A549 (cell line): Measurements from ENCODE around the gene RHOF. TPM values are rescaled to one million over a fixed set of nuclear protein-coding genes. Genes with fewer than 3 reads are reported as not detected.

Experiments used
- ATAC-seq, 2 experiments: fragments of 200-7000 bp in 1 of 2; fragments of >200 bp in 1 of 2; cut with Nextera tagmentation in 1 of 2; cut with Tn5 transposase in 1 of 2; 3 replicates each; pipeline versions ENCODE4 v1.8.0 to v1.9.1; 2018 to 2020; ENCODE audit warnings: mild to moderate bottlenecking in 1 of 2, moderate library complexity in 1 of 2
- CTCF ChIA-PET: fragments of 300-600 bp; sonication (Branson Sonifier 250); formaldehyde crosslinking; extraction: SDS; loops from one replicate; lab custom pipeline; 2021; ENCODE audit warnings: antibody characterized with exemption, inconsistent platforms; lab: Yijun Ruan, JAX
- POLR2A ChIA-PET: fragments of 350-600 bp; formaldehyde crosslinking; extraction: SDS; loops from one replicate; lab custom pipeline; 2021; ENCODE audit warnings: antibody characterized with exemption, inconsistent platforms; lab: Yijun Ruan, JAX
- DNase-seq, 2 experiments: peaks; one replicate each; pipeline versions ENCODE4 v3.0.0 to v3.0.0-alpha.2; 2011 to 2016; ENCODE audit warnings: low read depth in 1 of 2, low spot score in 1 of 2
- FAIRE-seq: peaks from 2 replicates; lab custom pipeline; 2011; peaks lifted over from hg19 to GRCh38; lab: Jason Lieb, UNC
- H3K27ac ChIP-seq, 2 experiments: fragments of >200 bp; sonication (Bioruptor Twin); formaldehyde crosslinking; 3 replicates each; pipeline ENCODE4 v1.5.1; 2016 to 2017
- H3K4me1 ChIP-seq: fragments of >200 bp; sonication (Bioruptor Twin); formaldehyde crosslinking; 3 replicates; pipeline ENCODE4 v1.6.1; 2016
- H3K4me2 ChIP-seq: fragments of >200 bp; sonication (Bioruptor Twin); formaldehyde crosslinking; 3 replicates; pipeline ENCODE4 v1.6.1; 2016
- H3K4me3 ChIP-seq: fragments of >200 bp; sonication (Bioruptor Twin); formaldehyde crosslinking; 3 replicates; pipeline ENCODE4 v1.5.1; 2016
- H3K9me3 ChIP-seq: fragments of >200 bp; sonication (Bioruptor Twin); formaldehyde crosslinking; 3 replicates; pipeline ENCODE4 v1.6.1; 2016
- ATOH8 ChIP-seq: fragments of 250-450 bp; sonication (Bioruptor Pico); IDR thresholded peaks from 2 replicates; pipeline ENCODE4 v1.5.0; 2020; ENCODE audit warnings: low read depth, mild to moderate bottlenecking, moderate library complexity
- BCL3 ChIP-seq: fragments of >200 bp; sonication (Bioruptor Twin); formaldehyde crosslinking; IDR thresholded peaks from 3 replicates; pipeline ENCODE4 v1.6.1; 2016
- CBX2 ChIP-seq: fragments of 200-600 bp; sonication (generic); IDR thresholded peaks from 2 replicates; pipeline ENCODE4 v1.6.1; 2016; ENCODE audit warnings: low read depth, mild to moderate bottlenecking, borderline replicate concordance
- CBX8 ChIP-seq: fragments of 200-600 bp; sonication (generic); IDR thresholded peaks from 2 replicates; pipeline ENCODE4 v1.6.1; 2016
- CEBPB ChIP-seq, 2 experiments: fragments of >200 bp in 1 of 2; sonication (Bioruptor Twin) in 1 of 2; formaldehyde crosslinking in 1 of 2; IDR thresholded peaks; 2 replicates each; pipeline ENCODE4 v1.6.1; 2012 to 2016
- CTCF ChIP-seq: fragments of >200 bp; sonication (Bioruptor Twin); formaldehyde crosslinking; IDR thresholded peaks from 3 replicates; pipeline ENCODE4 v1.5.1; 2016
- EHMT2 ChIP-seq: fragments of 200-600 bp; sonication (generic); IDR thresholded peaks from 2 replicates; pipeline ENCODE4 v1.6.1; 2016; ENCODE audit warnings: antibody characterized with exemption, low read depth, mild to moderate bottlenecking, moderate library complexity
- EP300 ChIP-seq, 2 experiments: fragments of >200 bp; sonication (Bioruptor Twin); formaldehyde crosslinking; IDR thresholded peaks; 2 replicates in 1 of 2; 3 replicates in 1 of 2; pipeline ENCODE4 v1.6.1; 2016 to 2017
- HES2 ChIP-seq: fragments of >200 bp; sonication (Bioruptor Twin); formaldehyde crosslinking; IDR thresholded peaks from 2 replicates; pipeline ENCODE4 v1.6.1; 2016
- HEYL ChIP-seq: fragments of 250-450 bp; sonication (Bioruptor Pico); IDR thresholded peaks from 2 replicates; pipeline ENCODE4 v1.8.0; 2021; ENCODE audit warnings: mild to moderate bottlenecking, moderate library complexity
- JUN ChIP-seq, 2 experiments: fragments of >200 bp; sonication (Bioruptor Twin); formaldehyde crosslinking; IDR thresholded peaks; 2 replicates in 1 of 2; 3 replicates in 1 of 2; pipeline ENCODE4 v1.6.1; 2016 to 2017
- JUNB ChIP-seq: fragments of >200 bp; sonication (Bioruptor Twin); formaldehyde crosslinking; IDR thresholded peaks from 2 replicates; pipeline ENCODE4 v1.6.1; 2016
- KDM5A ChIP-seq: fragments of 200-600 bp; sonication (generic); IDR thresholded peaks from 2 replicates; pipeline ENCODE4 v1.6.1; 2016; ENCODE audit warnings: antibody characterized with exemption, mild to moderate bottlenecking
- NPAS2 ChIP-seq: fragments of 250-450 bp; sonication (Bioruptor Pico); IDR thresholded peaks from 2 replicates; pipeline ENCODE4 v1.8.0; 2022; ENCODE audit warnings: mild to moderate bottlenecking, moderate library complexity, borderline replicate concordance
- PHF8 ChIP-seq: fragments of 200-600 bp; sonication (generic); IDR thresholded peaks from 2 replicates; pipeline ENCODE4 v1.6.1; 2016; ENCODE audit warnings: low read depth, mild to moderate bottlenecking, antibody characterized with exemption, moderate library complexity, borderline replicate concordance
- POLR2AphosphoS2 ChIP-seq: conservative IDR thresholded peaks from 2 replicates; pipeline ENCODE4 v1.6.1; 2012; ENCODE audit warnings: low read length, improper control_type of control experiment, inconsistent platforms
- SMC3 ChIP-seq: fragments of >200 bp; sonication (Bioruptor Twin); formaldehyde crosslinking; IDR thresholded peaks from 3 replicates; pipeline ENCODE4 v1.6.1; 2018; ENCODE audit warnings: inconsistent platforms
- SREBF2 ChIP-seq: fragments of 450-650 bp; IDR thresholded peaks from 2 replicates; pipeline ENCODE4 v1.6.1; 2014; ENCODE audit warnings: mild to moderate bottlenecking, moderate library complexity
- TFCP2L1 ChIP-seq: fragments of 250-450 bp; sonication (Bioruptor Pico); IDR thresholded peaks from 2 replicates; pipeline ENCODE4 v1.5.0; 2021; ENCODE audit warnings: mild to moderate bottlenecking
- TP53 ChIP-seq: fragments of 250-450 bp; sonication (Bioruptor Pico); IDR thresholded peaks from 2 replicates; pipeline ENCODE4 v1.5.0; 2021; ENCODE audit warnings: mild to moderate bottlenecking, moderate library complexity
- ZC3H11A ChIP-seq: fragments of 450-650 bp; IDR thresholded peaks from 2 replicates; pipeline ENCODE4 v1.6.1; 2014; ENCODE audit warnings: antibody characterized with exemption, mild to moderate bottlenecking
- WGBS: methylation state at CpG from one replicate; pipeline ENCODE4 v1.1.6; 2017; ENCODE audit errors: missing lambda C conversion rate; 5-methylcytosine and 5-hydroxymethylcytosine counted together
- polyA plus RNA-seq, 4 experiments: library from polyadenylated mRNA; depleted of rRNA in 3 of 4; stranded (reverse); fragments of >200 nt; fragmentation: RNase III in 1 of 4; extraction: RNeasy Plus Mini Kit Qiagen cat#74134 plus additional on column Dnase treatment in 1 of 4; gene quantifications; 2 replicates in 3 of 4; 3 replicates in 1 of 4; pipeline ENCODE4 v1.2.3, GENCODE V29; 2011 to 2017
- TF ChIP-seq, protein P1 (sequence below): fragments of 250-450 bp; sonication (Bioruptor Pico); IDR thresholded peaks from 2 replicates; pipeline ENCODE4 v1.5.0; 2021; ENCODE audit warnings: mild to moderate bottlenecking, moderate library complexity, borderline replicate concordance

RHOF gene
- polyA plus RNA-seq, 2 of the 4 experiments (the other 2 are of a cell fraction): 47.1 to 52.3 TPM

- Histone ChIP-seq H3K4me1 (no peaks in the 10 kb centered on the region), H3K27ac (no peak overlapping the region), H3K4me2 (no peak overlapping the region), H3K4me3 (no peak overlapping the region), H3K9me3 (no peaks in the 10 kb centered on the region)
- ATAC-seq: no peak
- FAIRE-seq: no peak
- DNase-seq: no peak
- WGBS: 94% methylated on average over 17 of the region's 18 CpGs
- ChIA-PET CTCF (interaction anchor here (1.0 to 72.2 kb wide), 4 partner anchors 13 to 100 kb away, joined by 3 to 2657 read pairs (median 4); partner anchors contain the start of genes RHOF and SETD1B), POLR2A (interaction anchor here (1.1 kb wide), 1 partner anchor 14 kb away, joined by 6 read pairs; no protein-coding TSS in a partner anchor)
- TF ChIP-seq JUNB (no peak), NPAS2 (CRISPR knock-in tag) (no peak), ZC3H11A (no peak), TP53 (CRISPR knock-in tag) (no peak), CBX8 (no peak), TFCP2L1 (CRISPR knock-in tag) (no peak), CEBPB (IDR thresholded peaks at IDR 0.05) (no peak), CBX2 (no peak), HES2 (no peak), PHF8 (no peak), EHMT2 (no peak), CTCF (no peak), HEYL (CRISPR knock-in tag) (no peak), JUN (IDR thresholded peaks at IDR 0.05) (no peak), BCL3 (no peak), SMC3 (no peak), ATOH8 (CRISPR knock-in tag) (no peak), KDM5A (no peak)
- TF ChIP-seq, all 56 proteins: peak for 0
Observed at GRCh38 chr12:121825041-121825523, 31.6 kb upstream of the RHOF start.

DNA sequence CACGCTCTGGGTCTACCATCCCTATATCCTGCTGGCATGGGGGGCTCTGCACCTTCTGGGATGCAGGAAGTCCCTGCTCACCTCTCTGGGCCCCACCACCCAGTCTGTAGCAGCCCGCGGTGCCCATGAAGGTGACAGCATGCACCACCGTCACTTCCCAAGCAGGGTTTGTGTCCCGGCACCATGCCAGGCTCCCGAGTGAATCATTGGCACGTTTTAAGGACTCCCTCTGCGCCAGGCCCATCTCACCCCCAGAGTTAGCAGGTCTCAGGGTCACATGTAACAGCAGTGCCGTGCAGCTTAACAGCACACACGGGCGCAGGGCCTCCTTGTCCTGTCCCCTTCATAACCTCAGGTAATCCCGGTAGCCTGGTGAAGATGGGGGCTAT lies 30.2 kb upstream of the RHOF start:
- ATAC-seq: no peak
- FAIRE-seq: no peak
- Histone ChIP-seq H3K4me1 (no peaks in the 10 kb centered on the region), H3K4me2 (no peak overlapping the region), H3K27ac (no peak overlapping the region), H3K9me3 (no peaks in the 10 kb centered on the region), H3K4me3 (no peak overlapping the region)
- TF ChIP-seq EP300 (IDR thresholded peaks at IDR 0.05) (no peak), POLR2AphosphoS2 (no peak), SREBF2 (no peak), CTCF (no peak)
- TF ChIP-seq, protein P1, sequence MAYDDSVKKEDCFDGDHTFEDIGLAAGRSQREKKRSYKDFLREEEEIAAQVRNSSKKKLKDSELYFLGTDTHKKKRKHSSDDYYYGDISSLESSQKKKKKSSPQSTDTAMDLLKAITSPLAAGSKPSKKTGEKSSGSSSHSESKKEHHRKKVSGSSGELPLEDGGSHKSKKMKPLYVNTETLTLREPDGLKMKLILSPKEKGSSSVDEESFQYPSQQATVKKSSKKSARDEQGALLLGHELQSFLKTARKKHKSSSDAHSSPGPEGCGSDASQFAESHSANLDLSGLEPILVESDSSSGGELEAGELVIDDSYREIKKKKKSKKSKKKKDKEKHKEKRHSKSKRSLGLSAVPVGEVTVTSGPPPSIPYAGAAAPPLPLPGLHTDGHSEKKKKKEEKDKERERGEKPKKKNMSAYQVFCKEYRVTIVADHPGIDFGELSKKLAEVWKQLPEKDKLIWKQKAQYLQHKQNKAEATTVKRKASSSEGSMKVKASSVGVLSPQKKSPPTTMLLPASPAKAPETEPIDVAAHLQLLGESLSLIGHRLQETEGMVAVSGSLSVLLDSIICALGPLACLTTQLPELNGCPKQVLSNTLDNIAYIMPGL (CRISPR knock-in tag): no peak
- ChIA-PET CTCF (interaction anchor here (1.0 to 72.2 kb wide), 5 partner anchors 13 to 141 kb away, joined by 3 to 2657 read pairs (median 5); partner anchors contain the start of genes RHOF and SETD1B), POLR2A (interaction anchor here (0.5 to 0.6 kb wide), 2 partner anchors 21 to 185 kb away, joined by 3 to 4 read pairs; no protein-coding TSS in a partner anchor)
- WGBS: 84% methylated on average over 11 of the region's 12 CpGs
- DNase-seq: no peak
